ENCODE data around the gene TENM4. TPM values are rescaled to one million over a fixed set of nuclear protein-coding genes. Genes with fewer than 3 reads are reported as not detected.

TENM4 gene
- total and polyA plus RNA-seq, 11 donors = 0.08 to 6.4 (median 1.0) TPM

- ATAC-seq (no peak), DNase-seq (no peak)
- Histone ChIP-seq H3K27ac (no peak overlapping the region), H3K9me3 (no peaks in the 10 kb centered on the region), H3K4me3 (no peak overlapping the region), H3K27me3 (no peaks in the 10 kb centered on the region), H3K36me3 (no peaks in the 10 kb centered on the region), H3K4me1 (peaks cover 0 to 47% (median 21%) of the 10 kb centered on the region in 12 donors)
- TF ChIP-seq CTCF (IDR thresholded peaks at IDR 0.05) (no peak), POLR2A (IDR thresholded peaks at IDR 0.05) (no peak)
- WGBS, 4 donors = 80 to 91% (median 86%) methylated on average over 3 of the region's 3 CpGs
- intact Hi-C loops (cut with DNase I) = loop anchor here in 3 of 10 donors (5.0 to 10.0 kb wide), 3 partner anchors 153 to 167 kb away; no protein-coding TSS in a partner anchor
Observed at GRCh38 chr11:78797559-78797958, 643.3 kb downstream of the TENM4 start.

- ATAC-seq = no peak
- WGBS, 4 donors = 54 to 84% (median 73%) methylated on average over 2 of the region's 2 CpGs
- no peaks in the 10 kb centered on the region for H3K36me3 ChIP-seq
- no peaks in the 10 kb centered on the region for H3K9me3 ChIP-seq
- peaks cover 0 to 41% (median 15%) of the 10 kb centered on the region in 12 donors for H3K4me1 ChIP-seq
- no peak overlapping the region for H3K4me3 ChIP-seq
- no peak overlapping the region for H3K27ac ChIP-seq
- intact Hi-C loops (cut with DNase I) = loop anchor here in 3 of 10 donors (5.0 to 10.0 kb wide), 3 partner anchors 152 to 168 kb away; no protein-coding TSS in a partner anchor
- no peaks in the 10 kb centered on the region for H3K27me3 ChIP-seq
- TF ChIP-seq POLR2A (IDR thresholded peaks at IDR 0.05) = no peak
- TF ChIP-seq CTCF (IDR thresholded peaks at IDR 0.05) = no peak
- DNase-seq = no peak
Observed at GRCh38 chr11:78796956-78797355, 643.9 kb downstream of the TENM4 start.

- H3K27ac ChIP-seq = no peak overlapping the region
- H3K27me3 ChIP-seq = no peaks in the 10 kb centered on the region
- no peaks in the 10 kb centered on the region for H3K36me3 ChIP-seq
- intact Hi-C loops (cut with DNase I) = loop anchor here in 3 of 10 donors (5.0 to 10.0 kb wide), 3 partner anchors 151 to 169 kb away; no protein-coding TSS in a partner anchor
- peaks cover 0 to 28% (median 4%) of the 10 kb centered on the region in 12 donors for H3K4me1 ChIP-seq
- TF ChIP-seq POLR2A (IDR thresholded peaks at IDR 0.05) = no peak
- TF ChIP-seq CTCF (IDR thresholded peaks at IDR 0.05) = no peak
- H3K4me3 ChIP-seq = no peak overlapping the region
- ATAC-seq (no peak), DNase-seq (no peak)
- no peaks in the 10 kb centered on the region for H3K9me3 ChIP-seq
- 64 to 87% (median 68%) methylated on average over 6 of the region's 6 CpGs for WGBS, 4 donors
Observed at GRCh38 chr11:78795621-78796261, 645.1 kb downstream of the TENM4 start.

- Histone ChIP-seq H3K4me3 (no peak overlapping the region), H3K9me3 (no peaks in the 10 kb centered on the region), H3K27me3 (no peaks in the 10 kb centered on the region), H3K4me1 (no peaks in the 10 kb centered on the region), H3K27ac (no peak overlapping the region), H3K36me3 (no peaks in the 10 kb centered on the region)
- intact Hi-C loops (cut with DNase I) = loop anchor here in 2 of 10 donors (10.0 kb wide), 2 partner anchors 147 to 173 kb away; no protein-coding TSS in a partner anchor
- TF ChIP-seq CTCF (IDR thresholded peaks at IDR 0.05) = no peak
- no peak for TF ChIP-seq POLR2A (IDR thresholded peaks at IDR 0.05)
- ATAC-seq (no peak), DNase-seq (no peak)
Observed at GRCh38 chr11:78791964-78792363, 648.9 kb downstream of the TENM4 start.

All from heart left ventricle (tissue), 16 donors.